RCC 7860 (cell line): ENCODE measurements around the gene DOP1B.
A peak's percentile ranks its signal among the peaks of the same experiment; 100 is the strongest.

Source experiments
- DNase-seq: peaks from one replicate; pipeline ENCODE4 v3.0.0-alpha.2; 2015; ENCODE audit warnings: low spot score
- FAIRE-seq: peaks from 2 replicates; lab custom pipeline; 2012; peaks lifted over from hg19 to GRCh38; lab: Jason Lieb, UNC

The DOP1B gene

DNA sequence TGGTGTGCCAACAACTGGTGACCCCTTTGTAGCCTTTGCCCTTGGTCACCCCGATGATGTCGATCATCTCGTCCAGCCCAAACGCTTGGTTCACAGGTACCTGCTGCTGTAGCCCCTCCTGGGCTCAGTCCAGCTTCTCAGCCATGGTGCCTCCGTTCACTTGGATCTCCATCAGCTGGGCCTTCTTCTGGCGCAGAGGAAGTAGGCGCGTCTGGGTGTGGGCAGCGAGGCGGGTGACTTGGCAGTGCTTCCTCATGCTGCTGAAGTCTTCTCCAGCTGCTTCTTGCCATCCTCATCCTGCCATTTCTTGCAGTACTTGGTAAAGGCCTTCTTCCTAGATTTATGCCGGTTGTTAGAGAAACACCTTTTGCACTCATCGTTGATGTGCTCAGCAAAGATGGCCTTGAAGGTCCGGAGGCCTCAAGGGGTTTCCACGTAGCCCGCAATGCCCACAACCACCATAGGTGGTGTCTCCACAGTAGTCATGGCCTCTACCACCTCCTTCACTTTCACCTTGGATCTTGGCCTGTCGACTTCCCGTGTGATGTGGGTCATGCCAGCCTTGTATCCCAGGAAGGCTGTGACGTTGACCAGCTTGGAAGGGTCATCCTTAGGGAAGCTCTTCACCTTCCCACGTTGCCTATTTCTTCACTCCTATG is 13.0 kb downstream of the DOP1B start:
- FAIRE-seq (no peak), DNase-seq (no peak)

DNA sequence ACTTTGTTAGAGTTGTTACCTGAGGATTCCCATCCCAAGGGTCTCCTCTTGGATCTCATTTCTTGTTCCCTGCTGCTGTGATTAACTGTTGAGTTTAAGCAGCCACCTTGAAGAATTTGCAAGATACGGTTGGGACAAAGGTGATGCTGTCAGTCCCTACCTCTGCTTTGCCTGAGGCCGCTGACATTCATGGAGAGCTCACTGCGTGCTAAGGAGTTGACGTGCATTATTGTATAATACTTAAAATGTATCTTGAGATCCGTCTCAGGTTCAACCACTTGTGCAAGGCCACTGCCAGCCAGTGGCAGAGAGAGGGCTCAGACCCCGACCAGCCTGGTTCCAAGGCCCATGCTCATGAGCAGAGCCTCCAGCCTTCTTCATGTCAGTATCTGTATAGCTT is 14.2 kb downstream of the DOP1B start:
- FAIRE-seq (no peak), DNase-seq (no peak)

- DNase-seq = no peak
- FAIRE-seq = no peak
Measured at GRCh38 chr21:36171336-36171735, 14.7 kb downstream of the DOP1B start.

DNA sequence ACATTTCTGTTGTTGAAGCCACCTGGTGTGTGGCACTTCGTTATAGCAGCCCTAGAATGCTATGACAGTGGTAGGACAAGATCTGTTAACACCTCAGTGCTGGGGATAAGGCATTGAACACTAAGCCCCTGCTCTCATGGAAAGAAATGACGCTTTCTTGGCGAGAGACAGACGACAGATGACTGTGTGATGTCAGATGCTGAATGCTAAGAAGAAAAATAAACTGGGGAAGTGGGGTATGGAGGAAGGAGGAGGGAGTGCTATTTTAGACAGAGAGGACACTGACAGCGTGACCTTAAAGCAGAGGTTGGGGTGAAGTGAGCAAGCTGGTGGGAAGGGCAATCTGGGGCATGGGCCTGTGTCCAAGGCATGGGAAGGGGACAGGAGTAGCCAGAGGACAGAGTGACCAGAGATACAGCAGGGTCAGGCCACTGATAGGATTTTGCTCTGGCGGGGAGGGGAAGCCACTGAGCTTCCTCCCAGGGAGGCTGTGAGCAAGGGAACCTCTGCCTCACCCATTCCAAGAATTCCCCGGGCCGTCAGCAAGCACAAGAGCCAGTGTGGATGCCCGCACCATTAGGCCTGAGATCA is 15.2 kb downstream of the DOP1B start:
- FAIRE-seq (no peak), DNase-seq (no peak)

DNA sequence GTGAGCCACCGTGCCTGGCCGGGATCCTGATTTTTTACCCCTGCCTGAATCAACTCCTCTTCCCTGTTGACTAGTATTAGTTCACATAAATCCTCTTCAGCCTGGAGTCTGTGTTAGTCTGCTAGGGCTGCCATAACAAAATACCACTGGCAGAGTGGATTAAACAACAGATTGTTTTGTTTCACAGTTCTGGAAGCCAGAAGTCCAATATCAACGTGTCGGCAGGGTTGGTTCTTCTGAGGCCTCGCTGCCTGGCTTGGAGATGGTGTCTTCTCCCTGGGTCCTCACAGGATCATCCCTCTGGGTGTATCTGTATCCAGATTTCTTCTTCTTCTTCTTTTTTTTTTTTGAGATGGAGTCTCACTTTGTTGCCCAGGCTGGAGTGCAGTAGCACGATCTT is 18.2 kb downstream of the DOP1B start:
- no peak for FAIRE-seq
- no peak for DNase-seq

DNA sequence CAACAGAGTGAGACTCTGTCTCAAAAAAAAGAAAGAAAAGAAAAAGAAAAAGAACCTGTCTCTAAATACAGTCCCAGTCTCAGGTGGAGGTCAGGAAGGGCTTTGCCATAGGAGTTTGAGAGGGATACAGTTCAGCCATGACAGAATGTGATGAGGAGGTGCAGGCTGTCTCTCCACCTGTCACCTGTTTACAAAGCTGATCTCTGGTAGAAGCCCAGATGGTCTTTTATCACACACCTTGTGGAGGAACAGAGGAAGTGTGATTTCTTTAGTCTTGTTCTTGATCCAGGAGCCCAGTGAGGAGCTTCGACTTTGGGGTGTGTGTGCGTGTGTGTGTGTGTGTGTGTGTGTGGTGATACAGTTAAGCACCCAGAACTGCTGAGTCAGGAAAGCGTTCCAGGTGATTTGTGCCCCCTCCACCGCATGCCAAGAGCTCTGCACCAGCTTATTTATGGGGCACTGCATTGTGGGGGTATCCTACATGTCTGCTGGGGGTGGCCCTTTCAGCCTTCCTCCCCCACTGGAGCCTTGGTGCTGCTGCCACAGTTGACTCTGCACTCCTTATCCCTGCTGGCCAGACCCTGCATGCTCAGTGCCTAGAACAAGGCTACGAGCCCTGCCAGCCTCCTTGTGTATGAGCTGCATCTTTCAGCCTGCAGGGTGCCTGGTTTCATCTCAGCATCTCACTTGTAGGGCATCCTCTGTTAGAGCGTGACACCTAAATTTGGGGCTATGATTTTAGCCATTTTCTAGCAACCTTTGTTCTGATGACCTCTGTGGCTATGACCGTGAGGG is 19.3 kb downstream of the DOP1B start:
- FAIRE-seq = no peak
- no peak for DNase-seq

DNA sequence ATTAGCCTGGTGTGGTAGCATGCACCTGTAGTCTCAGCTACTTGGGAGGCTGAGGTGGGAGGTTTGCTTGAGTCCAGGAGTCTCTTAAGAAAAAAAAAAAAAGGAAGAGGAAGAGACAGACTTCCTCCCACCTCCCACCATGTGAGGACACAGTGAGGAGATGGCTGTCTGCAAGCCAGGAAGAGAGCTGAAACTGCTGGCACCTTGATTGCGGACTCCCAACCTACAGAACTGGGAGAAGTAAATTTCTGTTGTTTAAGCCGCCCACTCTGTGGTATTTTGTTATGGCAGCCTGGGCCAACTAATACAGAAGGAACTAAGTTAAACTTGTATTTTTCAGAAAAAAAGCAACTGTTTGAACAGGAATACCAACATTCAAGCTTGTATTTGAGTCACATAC is 21.7 kb downstream of the DOP1B start:
- FAIRE-seq (no peak), DNase-seq (no peak)

GRCh38 chr21:36179145-36179544 is 22.5 kb downstream of the DOP1B start:
- FAIRE-seq = no peak
- no peak for DNase-seq

- FAIRE-seq (no peak), DNase-seq (no peak)
Measured at GRCh38 chr21:36180963-36181362, 24.3 kb downstream of the DOP1B start.

- no peak for FAIRE-seq
- DNase-seq = no peak
Measured at GRCh38 chr21:36183144-36183795, 26.6 kb downstream of the DOP1B start.

- FAIRE-seq (no peak), DNase-seq (no peak)
Measured at GRCh38 chr21:36184545-36184944, 27.9 kb downstream of the DOP1B start.

- no peak for FAIRE-seq
Measured at GRCh38 chr21:36185523-36185922, 28.9 kb downstream of the DOP1B start.

GRCh38 chr21:36186081-36186480 is 29.5 kb downstream of the DOP1B start:
- no peak for FAIRE-seq
- no peak for DNase-seq

More at GRCh38 chr21:36185523-36185922, 28.9 kb downstream of the DOP1B start:
- no peak for DNase-seq

DNA sequence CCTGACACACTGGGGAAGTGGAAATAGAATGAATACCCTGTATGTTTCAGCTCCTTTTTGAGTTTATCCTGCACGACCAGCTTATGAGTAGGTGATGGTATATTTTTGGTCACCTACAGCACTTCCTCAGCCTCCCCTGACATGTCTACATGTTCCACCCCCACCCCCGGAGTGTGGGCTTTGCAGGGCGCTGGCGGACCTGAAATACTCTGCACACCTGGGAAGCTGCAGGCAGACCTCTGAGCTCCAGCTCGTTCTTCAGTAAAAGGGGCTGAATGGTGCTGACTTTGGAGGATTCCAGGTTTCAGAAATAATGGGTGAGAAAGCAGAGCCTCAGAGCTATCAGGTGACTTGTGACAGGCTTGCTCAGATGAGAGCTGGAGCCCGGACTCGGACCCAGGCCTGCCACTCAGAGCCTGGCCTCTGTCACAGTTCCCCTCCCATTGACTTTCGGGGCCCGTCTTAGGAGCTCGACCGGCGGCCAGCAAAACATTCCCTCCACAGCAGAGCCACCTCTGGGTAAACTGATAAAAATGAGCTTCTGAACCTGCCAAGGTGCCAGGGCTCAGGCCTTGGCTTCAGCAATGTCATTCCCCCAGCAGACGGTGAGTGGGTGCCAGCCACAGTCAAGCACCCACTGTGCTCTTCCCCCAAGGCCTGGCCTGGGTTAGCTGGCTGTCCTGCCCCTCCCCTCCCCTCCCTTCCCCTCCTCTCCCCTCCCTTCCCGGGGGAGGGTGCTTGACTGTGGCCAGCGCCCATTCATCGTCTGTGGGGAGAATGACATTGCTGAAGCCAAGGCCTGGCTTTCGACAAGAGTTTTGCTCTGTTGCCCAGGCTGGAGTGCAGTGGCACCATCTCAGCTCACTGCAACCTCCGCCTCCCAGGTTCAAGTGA is 30.1 kb downstream of the DOP1B start:
- no peak for FAIRE-seq
- DNase-seq = no peak

DNA sequence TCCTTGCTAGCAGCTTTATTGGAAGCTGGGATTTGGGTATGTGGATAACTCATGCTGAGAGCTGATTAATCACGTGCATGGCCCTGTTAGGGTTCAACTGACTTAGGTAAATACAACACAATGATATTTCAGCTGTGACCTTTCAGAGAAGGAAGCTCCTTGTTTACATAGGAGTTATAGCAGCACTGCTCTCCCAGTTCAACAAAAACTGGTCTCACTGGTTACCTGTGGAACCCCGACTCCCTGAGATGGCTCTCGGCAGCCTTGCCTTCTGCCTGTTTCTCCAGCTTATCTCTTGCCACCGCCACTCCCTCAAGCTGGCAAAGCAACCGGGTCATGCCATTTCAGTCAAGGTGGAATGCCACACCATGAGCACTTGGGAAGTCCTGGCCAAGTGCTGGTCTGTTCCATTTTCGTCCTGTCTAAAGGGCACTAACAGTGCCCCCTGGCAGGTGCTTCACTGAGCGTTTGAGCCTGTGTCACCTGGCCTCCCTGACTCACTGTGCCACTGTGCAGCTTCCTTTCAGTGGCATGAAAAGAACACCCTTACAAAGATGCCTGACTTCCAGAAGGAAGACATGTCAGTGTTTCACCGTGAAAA is 31.6 kb downstream of the DOP1B start:
- FAIRE-seq (no peak), DNase-seq (no peak)

GRCh38 chr21:36188937-36189336 is 32.3 kb downstream of the DOP1B start:
- DNase-seq (no peak), FAIRE-seq (no peak)

GRCh38 chr21:36190736-36191135 is 34.1 kb downstream of the DOP1B start:
- FAIRE-seq (no peak), DNase-seq (no peak)

DNA sequence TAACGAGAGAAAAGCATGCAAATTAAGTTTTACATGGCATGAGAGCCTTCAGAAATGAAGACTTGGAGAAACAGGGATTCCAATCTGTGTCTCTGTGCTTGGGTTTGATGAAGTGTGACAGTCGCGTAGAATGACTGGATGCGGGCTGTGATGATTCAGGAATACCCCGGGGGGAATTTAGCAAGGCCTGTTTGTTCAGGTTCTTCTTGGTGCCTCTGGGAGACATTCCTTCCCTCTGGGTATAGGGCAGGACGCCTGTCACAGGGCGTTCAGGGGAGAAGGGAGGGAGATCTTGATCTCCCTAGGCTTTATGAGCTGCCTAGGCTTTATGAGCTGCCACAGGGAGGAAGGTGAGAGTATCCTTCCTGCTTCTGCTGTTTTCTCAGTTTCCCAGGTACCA is 36.6 kb downstream of the DOP1B start:
- DNase-seq (peak; percentile 93), FAIRE-seq (peak; percentile 90)

DNA sequence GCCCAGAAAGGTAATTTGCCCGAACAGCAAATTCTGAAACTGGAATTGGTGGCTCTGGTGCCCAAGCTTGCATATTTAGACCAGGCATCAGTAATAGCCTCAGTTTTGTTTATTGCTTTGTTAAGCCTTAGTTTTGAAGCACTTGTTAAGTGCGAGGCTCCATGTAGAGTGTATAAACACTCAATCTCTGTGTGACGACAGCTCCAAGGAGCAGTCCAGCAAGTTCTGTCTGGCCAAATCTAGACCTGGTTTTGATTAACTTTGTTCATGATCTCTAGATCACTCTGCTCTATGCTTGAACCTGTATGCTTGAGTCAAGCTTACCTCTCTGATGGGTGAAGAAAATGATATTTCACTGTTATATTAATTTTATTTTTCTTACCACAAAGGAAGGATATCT is 37.4 kb downstream of the DOP1B start:
- DNase-seq (no peak), FAIRE-seq (no peak)

GRCh38 chr21:36195613-36196012 is 39.0 kb downstream of the DOP1B start:
- DNase-seq = no peak
- FAIRE-seq = no peak
